Transverse colon (tissue), 3 donors: Measurements from ENCODE around the gene WNT2B.

Source experiments
- EP300 ChIP-seq: sonication (generic); formaldehyde crosslinking; IDR thresholded peaks from one replicate; pipeline ENCODE4 v1.6.1; 2017; ENCODE audit warnings: antibody characterized with exemption, low read depth
- POLR2A ChIP-seq: fragments of 450-650 bp; IDR thresholded peaks from one replicate; pipeline ENCODE4 v1.6.1; 2016; ENCODE audit warnings: antibody characterized with exemption, mild to moderate bottlenecking, moderate library complexity
- TF ChIP-seq, protein P1 (sequence below), 5 experiments: fragments of 200-600 bp in 3 of 5; fragments of 450-650 bp in 2 of 5; sonication (generic) in 3 of 5; IDR thresholded peaks; 1 replicate in 2 of 5; 2 replicates in 3 of 5; pipeline ENCODE4 v1.5.1; 2016 to 2017; ENCODE audit warnings: antibody characterized with exemption in 5 of 5, inconsistent platforms in 3 of 5, mild to moderate bottlenecking in 2 of 5, moderate library complexity in 1 of 5

DNA sequence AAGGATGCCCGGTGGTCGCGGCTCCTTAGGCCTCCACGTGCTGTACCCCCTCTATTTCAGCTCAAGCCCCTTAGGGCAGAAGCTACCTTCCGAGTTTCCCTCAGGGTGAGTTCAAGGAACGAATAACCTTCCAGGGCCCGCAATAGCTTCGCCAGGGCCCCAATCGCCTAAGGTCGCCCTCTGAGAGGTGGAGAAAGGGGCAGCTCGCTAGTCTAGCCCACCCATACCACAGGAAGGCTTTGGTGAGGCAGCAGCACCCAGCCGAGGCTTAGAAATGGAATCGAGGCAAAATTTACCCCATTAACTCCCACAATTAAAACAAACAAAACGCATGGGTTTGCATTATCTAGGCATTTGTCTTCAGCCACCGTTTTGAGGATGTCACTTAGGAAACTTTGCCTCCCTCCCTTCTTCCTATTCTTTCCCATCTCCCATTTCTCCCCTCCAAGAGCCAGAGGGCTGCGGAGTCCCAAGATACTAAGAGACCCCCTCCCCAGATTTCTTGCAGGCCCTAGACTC, 954 bp downstream of the WNT2B start:
- TF ChIP-seq, protein P1, sequence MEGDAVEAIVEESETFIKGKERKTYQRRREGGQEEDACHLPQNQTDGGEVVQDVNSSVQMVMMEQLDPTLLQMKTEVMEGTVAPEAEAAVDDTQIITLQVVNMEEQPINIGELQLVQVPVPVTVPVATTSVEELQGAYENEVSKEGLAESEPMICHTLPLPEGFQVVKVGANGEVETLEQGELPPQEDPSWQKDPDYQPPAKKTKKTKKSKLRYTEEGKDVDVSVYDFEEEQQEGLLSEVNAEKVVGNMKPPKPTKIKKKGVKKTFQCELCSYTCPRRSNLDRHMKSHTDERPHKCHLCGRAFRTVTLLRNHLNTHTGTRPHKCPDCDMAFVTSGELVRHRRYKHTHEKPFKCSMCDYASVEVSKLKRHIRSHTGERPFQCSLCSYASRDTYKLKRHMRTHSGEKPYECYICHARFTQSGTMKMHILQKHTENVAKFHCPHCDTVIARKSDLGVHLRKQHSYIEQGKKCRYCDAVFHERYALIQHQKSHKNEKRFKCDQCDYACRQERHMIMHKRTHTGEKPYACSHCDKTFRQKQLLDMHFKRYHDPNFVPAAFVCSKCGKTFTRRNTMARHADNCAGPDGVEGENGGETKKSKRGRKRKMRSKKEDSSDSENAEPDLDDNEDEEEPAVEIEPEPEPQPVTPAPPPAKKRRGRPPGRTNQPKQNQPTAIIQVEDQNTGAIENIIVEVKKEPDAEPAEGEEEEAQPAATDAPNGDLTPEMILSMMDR (IDR thresholded peaks at IDR 0.05): no peak
- no peak for TF ChIP-seq POLR2A
- no peak for TF ChIP-seq EP300
